Mammary epithelial cell (primary cell): ENCODE measurements around the gene FLAD1.

ENCODE experiments used
- CTCF ChIP-seq, 2 donors: IDR thresholded peaks in 1 of 2; conservative IDR thresholded peaks in 1 of 2; 2 replicates each; pipeline ENCODE4 v1.5.1; 2011 to 2012; ENCODE audit warnings: inconsistent platforms in 2 of 2, low read length in 2 of 2, mild to moderate bottlenecking in 2 of 2, control low read depth in 1 of 2, low read depth in 1 of 2; ENCODE audit not compliant: insufficient read depth in 1 of 2; ENCODE audit errors: extremely low read depth in 1 of 2
- EZH2 ChIP-seq: IDR thresholded peaks from 2 replicates; pipeline ENCODE4 v1.6.1; 2012; ENCODE audit warnings: low read length, inconsistent platforms, borderline replicate concordance

- no peak for TF ChIP-seq EZH2
- TF ChIP-seq CTCF (conservative IDR thresholded peaks at IDR 0.05 in 1 of 2, IDR thresholded peaks at IDR 0.05 in 1 of 2; ENCODE audit: extremely low read depth in 1 of 2, insufficient read depth in 1 of 2, low read depth in 1 of 2, low read length in 2 of 2): no peak
Observed at GRCh38 chr1:155035936-155036335, 52.8 kb downstream of the FLAD1 start.
